PFSK-1 (cell line): ENCODE results near the gene GPC4.

Source experiments
- FOXP2 ChIP-seq: optimal IDR thresholded peaks from 2 replicates; pipeline ENCODE3; 2011; ENCODE audit warnings: borderline replicate concordance, control low read depth, inconsistent platforms; ENCODE audit not compliant: insufficient read depth; ENCODE audit errors: extremely low read length, extremely low read depth
- POLR2AphosphoS5 ChIP-seq: IDR thresholded peaks from 2 replicates; pipeline ENCODE4 v1.6.1; 2012; ENCODE audit warnings: low read depth, mild to moderate bottlenecking, control low read depth, low read length, moderate library complexity
- REST ChIP-seq, 2 experiments: IDR thresholded peaks; 2 replicates each; pipeline versions ENCODE4 v1.6.1 to v1.8.0; 2011 to 2012; ENCODE audit warnings: low read depth in 2 of 2, low read length in 2 of 2, control low read depth in 1 of 2, inconsistent platforms in 1 of 2, mild to moderate bottlenecking in 1 of 2, moderate library complexity in 1 of 2; ENCODE audit not compliant: insufficient read depth in 1 of 2
- SIN3A ChIP-seq: IDR thresholded peaks from 2 replicates; pipeline ENCODE4 v1.6.1; 2012; ENCODE audit warnings: mild to moderate bottlenecking, low read length, moderate library complexity, borderline replicate concordance; ENCODE audit not compliant: insufficient read depth
- TAF1 ChIP-seq: IDR thresholded peaks from 2 replicates; pipeline ENCODE4 v1.6.1; 2012; ENCODE audit warnings: low read length, control low read depth, borderline replicate concordance; ENCODE audit not compliant: insufficient read depth

- no peak for TF ChIP-seq POLR2AphosphoS5
- no peak for TF ChIP-seq SIN3A
- no peak for TF ChIP-seq REST (IDR thresholded peaks at IDR 0.05; ENCODE audit: insufficient read depth in 1 of 2, low read depth in 2 of 2, low read length in 2 of 2)
- no peak for TF ChIP-seq TAF1
- no peak for TF ChIP-seq FOXP2
These were observed 107.4 kb downstream of the GPC4 start for GRCh38 chrX:133307637-133308498.
